ENCODE data around the gene MBLAC1. TPM values are rescaled to one million over a fixed set of nuclear protein-coding genes. Genes with fewer than 3 reads are reported as not detected.
A peak's percentile ranks its signal among the peaks of the same experiment; 100 is the strongest.

Gene MBLAC1
- total and polyA plus RNA-seq, 9 of the 15 experiments (the other 6 are each of a cell fraction or from before 2014, with no cell fraction given): 0.03 to 3.1 (median 0.52) TPM

DNA sequence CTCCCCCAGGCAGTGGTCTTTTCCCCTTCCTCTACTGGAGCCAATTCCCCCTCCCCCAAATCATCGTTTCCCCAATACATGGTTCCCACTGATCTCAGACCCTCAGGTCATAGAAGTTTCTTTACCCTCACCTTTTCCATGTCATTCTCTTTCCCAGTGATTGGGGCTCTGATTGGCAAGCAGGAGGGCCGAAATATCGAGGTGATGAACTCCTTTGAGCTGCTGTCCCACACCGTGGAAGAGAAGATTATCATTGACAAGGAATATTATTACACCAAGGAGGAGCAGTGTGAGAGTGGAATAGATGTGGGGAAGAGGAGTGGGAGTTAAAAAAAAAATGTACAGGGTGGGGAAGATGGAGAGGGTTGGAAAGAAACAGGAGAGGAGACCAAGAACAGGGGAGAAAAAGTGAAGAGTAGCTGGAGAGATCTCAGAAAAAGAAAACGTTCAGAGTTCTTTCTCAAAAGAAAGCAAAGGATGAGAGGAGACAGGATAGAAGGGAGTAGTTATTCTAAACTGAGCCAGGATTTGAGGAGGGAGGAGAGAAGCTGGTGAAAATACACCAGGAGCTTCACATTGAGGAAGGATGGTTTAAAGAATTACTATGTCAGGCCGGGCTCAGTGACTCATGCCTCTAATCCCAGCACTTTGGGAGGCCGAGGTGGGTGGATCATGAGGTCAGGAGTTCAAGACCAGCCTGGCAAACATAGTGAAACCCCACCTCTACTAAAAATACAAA is 37.1 kb upstream of the MBLAC1 start:
- peaks cover 49% of the 10 kb centered on the region for H3K36me3 ChIP-seq (ENCODE audit: control insufficient read depth, insufficient read depth, low read length)
- H3K27me3 ChIP-seq (ENCODE audit: control insufficient read depth in 2 of 2, insufficient read depth in 2 of 2, low read length in 2 of 2): no peaks in the 10 kb centered on the region
- H3K27ac ChIP-seq (ENCODE audit: extremely low read depth, low read depth, low read length): peak overlapping the region; percentile 97
- FAIRE-seq (no peak), DNase-seq (ENCODE audit: extremely low read depth in 1 of 4, low spot score in 3 of 4) (peak in 1 of 4 experiments; percentile 46), ATAC-seq (no peak)
- ChIA-PET CTCF (ENCODE audit: low intra/inter-chr PET ratio) (no interaction called here), POLR2A (interaction anchor here (0.6 to 7.9 kb wide), 2 partner anchors 11 to 59 kb away, joined by 3 to 115 read pairs; partner anchors contain the start of genes AP4M1, LAMTOR4 and MCM7)
- peaks cover 23% of the 10 kb centered on the region for H4K20me1 ChIP-seq (replicated peaks; ENCODE audit: control insufficient read depth, insufficient read depth, low read length)
- 3% methylated on average over 7 of the region's 7 CpGs for WGBS (ENCODE audit: insufficient coverage, low coverage, missing lambda C conversion rate)
- H3K9me1 ChIP-seq (ENCODE audit: control insufficient read depth, insufficient read depth, low read length): no peaks in the 10 kb centered on the region
- H3K4me1 ChIP-seq (replicated peaks in 1 of 2; ENCODE audit: control insufficient read depth in 2 of 2, insufficient read depth in 2 of 2, low read length in 2 of 2): peaks cover 23 to 26% of the 10 kb centered on the region in 2 experiments
- peaks cover 19% of the 10 kb centered on the region for H3K79me2 ChIP-seq (ENCODE audit: control insufficient read depth, insufficient read depth, low read length)
- H3K9ac ChIP-seq (ENCODE audit: insufficient read depth in 1 of 2, low read depth in 2 of 2, low read length in 2 of 2): peak overlapping the region; percentile 96 to 97
- no TSS peak for BruUV-seq (replicated peaks)
- peak overlapping the region; percentile 98 for H2AFZ ChIP-seq (ENCODE audit: low read depth, low read length)
- peak overlapping the region; percentile 87 for H3K4me3 ChIP-seq
- H3K4me2 ChIP-seq (ENCODE audit: insufficient read depth, low read length): peak overlapping the region; percentile 96
- intact Hi-C loops (cut with micrococcal nuclease): no loop called here
- H3K9me3 ChIP-seq (replicated peaks; ENCODE audit: control insufficient read depth, insufficient read depth, low read depth, low read length): no peaks in the 10 kb centered on the region
- in situ Hi-C loops (cut with MboI): no loop called here
- no peak for TF ChIP-seq KLF16 (IDR thresholded peaks at IDR 0.05)
- peak; percentile 23; the same call in 1 of the 2 replicates for TF ChIP-seq PKNOX1 (IDR thresholded peaks at IDR 0.05)
- peak; percentile 71 for TF ChIP-seq EGR1 (conservative IDR thresholded peaks at IDR 0.05)
- no peak for TF ChIP-seq ETV1 (tag; conservative IDR thresholded peaks at IDR 0.05; ENCODE audit: low read depth)
- TF ChIP-seq GABPB1 (CRISPR knock-in tag; IDR thresholded peaks at IDR 0.05): no peak
- no peak for TF ChIP-seq HDGF (IDR thresholded peaks at IDR 0.05)
- TF ChIP-seq PTBP1 (IDR thresholded peaks at IDR 0.05; ENCODE audit: low read depth, low read length): 0 out of 2 replicates have a peak, but pooled peaks have one; percentile 61
- TF ChIP-seq SUPT5H (IDR thresholded peaks at IDR 0.05): peak; percentile 8
- TF ChIP-seq, protein P1, sequence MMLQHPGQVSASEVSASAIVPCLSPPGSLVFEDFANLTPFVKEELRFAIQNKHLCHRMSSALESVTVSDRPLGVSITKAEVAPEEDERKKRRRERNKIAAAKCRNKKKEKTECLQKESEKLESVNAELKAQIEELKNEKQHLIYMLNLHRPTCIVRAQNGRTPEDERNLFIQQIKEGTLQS (IDR thresholded peaks at IDR 0.05): peak; percentile 59
- TF ChIP-seq, protein P1 (CRISPR knock-in tag; conservative IDR thresholded peaks at IDR 0.05): no peak
- 0 out of 4 replicates have a peak, but pooled peaks of 1 of the 2 experiments have one; percentile 6 for TF ChIP-seq HDAC1 (IDR thresholded peaks at IDR 0.05)
- TF ChIP-seq POLR2B (IDR thresholded peaks at IDR 0.05; ENCODE audit: low read depth, partially characterized antibody): peak; percentile 19
- peak; percentile 21 for TF ChIP-seq ASH1L (IDR thresholded peaks at IDR 0.05; ENCODE audit: borderline replicate concordance, low read depth, partially characterized antibody)
- TF ChIP-seq ZNF280A (IDR thresholded peaks at IDR 0.05; ENCODE audit: low read depth, partially characterized antibody): peak; percentile 8
- TF ChIP-seq, protein P2, sequence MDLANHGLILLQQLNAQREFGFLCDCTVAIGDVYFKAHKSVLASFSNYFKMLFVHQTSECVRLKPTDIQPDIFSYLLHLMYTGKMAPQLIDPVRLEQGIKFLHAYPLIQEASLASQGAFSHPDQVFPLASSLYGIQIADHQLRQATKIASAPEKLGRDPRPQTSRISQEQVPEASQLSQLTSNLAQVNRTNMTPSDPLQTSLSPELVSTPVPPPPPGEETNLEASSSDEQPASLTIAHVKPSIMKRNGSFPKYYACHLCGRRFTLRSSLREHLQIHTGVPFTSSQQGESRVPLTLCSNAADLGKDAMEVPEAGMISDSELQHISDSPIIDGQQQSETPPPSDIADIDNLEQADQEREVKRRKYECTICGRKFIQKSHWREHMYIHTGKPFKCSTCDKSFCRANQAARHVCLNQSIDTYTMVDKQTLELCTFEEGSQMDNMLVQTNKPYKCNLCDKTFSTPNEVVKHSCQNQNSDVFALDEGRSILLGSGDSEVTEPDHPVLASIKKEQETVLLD (IDR thresholded peaks at IDR 0.05): peak; percentile 22; the same call in 1 of the 2 replicates
- 0 out of 2 replicates have a peak, but pooled peaks have one; percentile 23 for TF ChIP-seq DPF2 (IDR thresholded peaks at IDR 0.05)
- TF ChIP-seq ARHGAP35 (IDR thresholded peaks at IDR 0.05; ENCODE audit: partially characterized antibody): peak; percentile 52
- no peak for TF ChIP-seq ZNF12 (CRISPR knock-in tag; IDR thresholded peaks at IDR 0.05)
- TF ChIP-seq CREM (IDR thresholded peaks at IDR 0.05; ENCODE audit: low read depth): no peak
